ELF-1 (cell line): ENCODE results near the gene PEX12.
"Not testable (repeated sequence)": the region's sequence is repeated elsewhere in the genome, so short reads cannot be mapped to it uniquely, and the experiment has no call there.

Experiments
- DNase-seq: peaks from one replicate; pipeline ENCODE4 v3.0.0-alpha.2; 2016; ENCODE audit warnings: low read depth, low spot score

PEX12 gene

GRCh38 chr17:35537601-35538141 lies 40.7 kb downstream of the PEX12 start, which contains the start of gene SLFN12L:
TSS of gene SLFN12L (minus strand) at chr17:35537678. CDS start at chr17:35522364, 15,314 bp downstream.
- no peak for DNase-seq

GRCh38 chr17:35536664-35537171 lies 41.7 kb downstream of the PEX12 start:
- DNase-seq, result no peak

- DNase-seq, result not testable (repeated sequence)
These were observed 43.0 kb downstream of the PEX12 start for GRCh38 chr17:35535406-35535805.

- no peak for DNase-seq
These were observed 43.7 kb downstream of the PEX12 start for GRCh38 chr17:35534576-35535093.

GRCh38 chr17:35531160-35531559 lies 47.2 kb downstream of the PEX12 start:
- no peak for DNase-seq

- no peak for DNase-seq
These were observed 48.5 kb downstream of the PEX12 start for GRCh38 chr17:35529866-35530265.

- not testable (repeated sequence) for DNase-seq
These were observed 49.0 kb downstream of the PEX12 start for GRCh38 chr17:35529326-35529725.
